GM10847 (cell line): ENCODE data around the gene ZBBX.

Experiments
- POLR2A ChIP-seq: IDR thresholded peaks from 2 replicates; pipeline ENCODE4 v1.6.1; 2011; ENCODE audit not compliant: insufficient read length; ENCODE audit errors: extremely low read depth

Gene ZBBX

DNA sequence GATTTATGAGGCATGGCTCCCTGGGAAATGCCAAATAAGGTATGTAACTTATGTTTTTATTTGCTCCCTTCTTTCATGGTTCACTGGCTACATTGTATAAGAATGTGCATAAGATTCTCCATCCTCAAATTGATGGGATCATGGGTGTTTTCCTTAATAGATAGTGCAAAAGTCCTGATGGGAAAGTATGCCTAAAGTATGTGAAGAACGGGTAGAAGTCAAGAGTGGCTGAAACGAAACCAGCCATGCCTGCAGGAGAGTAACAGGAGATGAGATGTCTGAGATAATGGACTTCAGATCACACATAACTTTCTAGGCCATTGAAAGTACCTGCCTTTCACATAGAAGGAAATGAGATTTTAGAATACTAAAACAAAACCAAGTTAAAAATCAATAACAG is 56.5 kb downstream of the ZBBX start:
- TF ChIP-seq POLR2A, result no peak

GRCh38 chr3:167318996-167319615 is 61.0 kb downstream of the ZBBX start:
- TF ChIP-seq POLR2A, result no peak

GRCh38 chr3:167318306-167318705 is 61.8 kb downstream of the ZBBX start:
- no peak for TF ChIP-seq POLR2A

- TF ChIP-seq POLR2A, result no peak
Observed at GRCh38 chr3:167306319-167306718, 73.8 kb downstream of the ZBBX start.

- TF ChIP-seq POLR2A, result no peak
Observed at GRCh38 chr3:167305340-167305890, 74.7 kb downstream of the ZBBX start.

- no peak for TF ChIP-seq POLR2A
Observed at GRCh38 chr3:167304077-167304476, 76.0 kb downstream of the ZBBX start.

GRCh38 chr3:167302678-167303077 is 77.4 kb downstream of the ZBBX start:
- TF ChIP-seq POLR2A, result no peak

GRCh38 chr3:167300207-167300606 is 79.9 kb downstream of the ZBBX start:
- no peak for TF ChIP-seq POLR2A

DNA sequence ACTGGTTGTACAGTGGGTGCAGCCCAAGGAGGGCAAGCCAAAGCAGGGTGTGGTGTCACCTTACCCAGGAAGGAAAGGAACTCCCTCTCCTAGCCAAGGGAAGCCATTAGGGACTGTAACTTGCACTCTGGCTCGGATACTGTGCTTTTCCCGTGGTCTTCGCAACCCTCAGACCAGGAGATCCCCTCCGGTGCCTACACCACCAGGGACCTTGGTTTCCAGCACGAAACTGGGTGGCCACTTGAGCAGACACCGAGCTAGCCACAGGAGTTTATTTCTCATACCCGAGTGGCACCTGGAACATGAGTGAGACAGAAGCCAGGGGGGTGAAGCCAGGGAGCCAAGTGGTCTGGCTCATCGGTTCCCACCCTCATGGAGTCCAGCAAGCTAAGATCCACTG is 90.7 kb downstream of the ZBBX start:
- no peak for TF ChIP-seq POLR2A

- TF ChIP-seq POLR2A, result no peak
Observed at GRCh38 chr3:167288737-167289136, 91.4 kb downstream of the ZBBX start.

- TF ChIP-seq POLR2A, result no peak
Observed at GRCh38 chr3:167287308-167287707, 92.8 kb downstream of the ZBBX start.

GRCh38 chr3:167274141-167274874 is 105.8 kb downstream of the ZBBX start:
- TF ChIP-seq POLR2A, result no peak

- no peak for TF ChIP-seq POLR2A
Observed at GRCh38 chr3:167253037-167253436, 127.1 kb downstream of the ZBBX start.

- TF ChIP-seq POLR2A, result no peak
Observed at GRCh38 chr3:167251678-167252077, 128.4 kb downstream of the ZBBX start.

DNA sequence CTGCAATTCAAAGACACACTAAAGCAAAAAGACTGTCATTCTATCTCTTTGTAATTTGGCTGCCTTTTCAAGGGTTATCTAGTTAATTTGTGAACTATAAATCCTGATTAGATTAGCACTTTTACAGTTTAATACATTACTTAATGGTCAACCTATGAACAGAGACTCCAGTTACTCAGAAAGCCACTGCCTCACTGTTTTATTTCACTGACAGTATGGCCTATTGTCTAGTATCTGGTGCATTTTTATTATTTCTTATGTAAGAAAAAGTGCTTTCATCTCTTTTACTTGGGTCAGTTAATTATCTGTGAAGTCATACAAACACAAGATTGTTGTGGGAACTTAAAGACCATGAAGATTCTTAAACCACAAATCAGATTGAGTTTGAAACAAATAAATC is 133.8 kb downstream of the ZBBX start:
- TF ChIP-seq POLR2A, result no peak

- no peak for TF ChIP-seq POLR2A
Observed at GRCh38 chr3:167241048-167241845, 138.8 kb downstream of the ZBBX start.
